HG02970 (cell line): ENCODE measurements around the gene WHRN.

ENCODE experiments used
- ATAC-seq: cut with Tn5 transposase; IDR thresholded peaks from one replicate; pipeline ENCODE4 v1.9.1; 2021; ENCODE audit warnings: mild to moderate bottlenecking, moderate library complexity, moderate number of reproducible peaks; ENCODE audit not compliant: unreplicated experiment, low FRiP score

WHRN gene

GRCh38 chr9:114370968-114371320, 134.3 kb downstream of the WHRN start:
- no peak for ATAC-seq

- no peak for ATAC-seq
Measured at GRCh38 chr9:114370251-114370967, 134.9 kb downstream of the WHRN start.

DNA sequence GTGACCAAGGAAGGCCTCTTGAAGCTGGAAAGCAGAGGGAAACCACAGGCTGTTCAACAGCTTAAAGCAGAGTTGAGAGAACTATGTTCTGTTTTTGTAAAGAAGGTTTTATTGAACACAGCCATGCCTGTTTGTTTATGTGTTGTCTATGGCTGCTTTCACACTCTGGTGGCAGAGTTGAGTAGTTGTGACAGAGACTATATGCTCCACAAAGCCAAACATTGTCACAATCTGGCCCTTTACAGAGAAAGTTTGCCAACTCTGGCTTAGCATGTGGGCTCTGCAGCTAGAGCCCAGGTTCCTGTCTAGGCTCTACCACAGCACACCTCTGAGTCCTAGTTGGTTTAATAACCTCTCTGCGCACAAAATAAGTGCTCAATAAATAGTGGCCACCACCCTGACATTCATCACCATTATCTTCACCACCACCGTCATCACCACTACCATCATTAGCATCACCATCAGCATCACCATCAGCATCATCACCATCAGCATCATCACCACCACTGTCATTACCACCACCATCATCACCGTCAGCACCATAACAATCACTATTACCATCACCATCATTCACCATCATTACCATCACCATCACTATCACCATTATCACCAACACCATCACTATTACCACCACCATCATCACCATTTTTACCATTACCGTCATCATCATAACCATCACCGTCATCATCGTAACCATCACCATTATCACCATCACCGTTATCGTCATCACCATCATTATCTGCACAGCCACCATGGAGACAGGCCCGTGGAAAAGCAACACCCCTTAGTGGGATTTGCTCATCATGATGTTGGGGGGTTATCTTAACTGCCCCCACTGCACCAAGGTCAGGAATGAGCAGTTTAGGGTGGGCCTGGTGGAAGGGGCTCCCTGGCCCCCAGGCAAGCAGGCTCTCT, 135.8 kb downstream of the WHRN start:
- ATAC-seq = no peak

DNA sequence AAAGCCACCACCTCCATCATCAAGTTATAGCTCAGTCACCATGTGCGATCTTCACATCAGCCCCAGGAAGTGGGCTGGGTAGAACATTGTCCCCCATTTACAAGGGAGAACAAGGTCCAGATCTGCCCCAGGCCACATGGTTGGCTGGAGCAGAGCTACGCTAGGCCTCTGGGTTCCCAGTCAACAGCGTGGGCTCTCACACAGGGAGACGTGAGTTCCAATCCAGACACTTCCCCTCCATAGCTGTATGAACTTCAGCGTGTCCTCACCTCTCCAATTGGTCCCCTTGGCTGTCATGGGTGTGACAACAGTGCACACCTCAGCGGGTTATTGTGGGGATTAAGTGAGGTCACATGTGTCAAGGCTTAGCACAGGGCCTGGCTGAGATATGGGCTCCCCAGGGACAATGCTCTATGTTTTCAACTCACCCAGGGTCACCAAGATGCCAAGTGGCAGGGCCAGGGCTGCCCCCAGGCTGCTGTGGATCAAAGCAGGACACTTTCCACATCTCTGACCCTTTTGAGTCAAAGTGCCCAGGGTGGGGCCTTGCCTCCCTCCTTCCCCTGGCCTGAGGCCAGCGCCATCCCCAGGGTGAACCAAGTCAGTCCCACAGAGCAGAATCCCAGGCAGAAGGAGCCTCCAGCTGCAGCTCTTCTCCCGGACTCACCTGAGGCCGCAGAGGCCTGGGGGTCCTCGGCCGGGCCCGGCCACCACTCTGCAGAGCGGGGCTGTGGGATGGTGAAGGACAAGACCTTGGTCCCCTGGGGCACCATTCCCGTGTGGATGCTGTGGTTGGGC, 137.3 kb downstream of the WHRN start:
- no peak for ATAC-seq

GRCh38 chr9:114367366-114367765, 137.9 kb downstream of the WHRN start:
- no peak for ATAC-seq

DNA sequence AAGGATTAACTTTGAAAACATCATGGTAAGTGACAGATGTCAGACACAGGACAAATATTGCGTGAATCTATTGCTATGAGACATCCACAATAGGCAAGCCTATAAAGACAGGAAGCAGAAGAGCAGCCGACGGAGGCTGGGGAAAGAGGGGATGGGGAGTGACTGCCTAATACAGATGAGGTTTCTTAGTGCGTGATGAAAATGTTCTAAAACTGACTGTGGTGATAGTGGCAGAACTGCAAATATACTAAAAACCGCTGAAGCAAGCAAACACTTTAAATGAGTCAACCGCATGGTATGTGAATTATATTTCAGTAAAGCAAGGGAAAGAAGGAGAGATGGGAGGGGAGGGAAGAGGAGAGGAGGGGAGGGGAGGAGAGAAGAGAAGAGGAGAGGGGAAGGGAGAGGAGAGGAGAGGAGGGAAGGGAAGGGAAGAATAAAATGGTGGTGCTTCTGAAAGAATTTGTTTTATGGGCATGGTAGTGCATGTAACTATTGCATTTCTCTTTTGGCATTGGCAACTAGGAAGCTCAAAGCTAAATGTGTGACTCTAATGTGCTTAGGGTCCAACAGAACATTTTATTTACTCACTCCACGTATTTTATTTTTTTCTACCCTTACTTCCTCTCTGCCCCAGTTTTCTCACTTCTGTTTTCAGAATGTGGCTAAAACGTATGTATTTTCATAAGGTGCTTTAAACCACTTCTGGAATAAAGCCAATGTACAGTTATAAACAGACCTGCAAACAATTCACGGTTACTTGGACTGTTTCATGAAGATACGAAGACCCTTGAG, 138.7 kb downstream of the WHRN start:
- no peak for ATAC-seq

- no peak for ATAC-seq
Measured at GRCh38 chr9:114365194-114365593, 140.1 kb downstream of the WHRN start.

GRCh38 chr9:114364134-114365041, 140.9 kb downstream of the WHRN start:
- no peak for ATAC-seq

DNA sequence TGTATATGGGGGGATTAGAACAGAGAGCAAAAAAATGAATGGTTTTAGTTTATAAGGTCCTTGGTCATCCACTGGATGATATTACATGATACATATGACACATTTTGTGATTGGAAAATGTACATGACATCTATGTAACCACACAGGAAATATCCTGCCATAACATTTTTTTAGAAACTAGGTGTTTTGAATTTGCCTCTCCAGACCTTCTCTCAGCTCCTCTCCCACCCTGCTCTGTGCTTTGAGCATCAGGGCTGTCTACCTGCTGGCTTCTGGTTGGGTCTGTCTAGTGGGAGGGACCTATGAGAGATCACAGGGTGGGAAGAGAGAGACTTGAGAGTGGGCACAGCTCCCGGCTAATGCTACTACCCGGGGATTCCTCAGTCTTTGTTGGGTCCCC, 141.8 kb downstream of the WHRN start:
- ATAC-seq = no peak

- no peak for ATAC-seq
Measured at GRCh38 chr9:114362394-114362793, 142.9 kb downstream of the WHRN start.

DNA sequence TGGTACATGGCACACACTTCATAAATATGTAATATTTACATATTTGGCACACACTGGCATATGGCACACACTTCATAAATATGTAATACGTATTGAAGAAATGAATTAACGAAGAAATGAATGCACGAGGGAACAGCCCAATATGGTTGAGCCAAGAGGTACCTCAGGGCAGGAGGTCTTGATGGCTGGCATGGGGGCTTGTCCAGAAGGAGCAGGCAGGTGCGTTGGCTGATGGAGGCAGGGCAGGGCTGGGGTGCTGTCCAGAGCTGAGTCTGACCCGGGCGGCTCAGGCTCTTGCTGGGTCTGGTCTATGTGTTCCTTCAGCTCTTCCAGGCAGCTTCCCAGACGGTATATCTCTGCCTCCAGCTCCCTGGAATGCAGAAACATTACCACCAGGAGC, 143.7 kb downstream of the WHRN start:
- no peak for ATAC-seq

- ATAC-seq = no peak
Measured at GRCh38 chr9:114359801-114360200, 145.5 kb downstream of the WHRN start.

GRCh38 chr9:114357911-114358328, 147.4 kb downstream of the WHRN start:
- no peak for ATAC-seq

- ATAC-seq = no peak
Measured at GRCh38 chr9:114357360-114357759, 147.9 kb downstream of the WHRN start.

DNA sequence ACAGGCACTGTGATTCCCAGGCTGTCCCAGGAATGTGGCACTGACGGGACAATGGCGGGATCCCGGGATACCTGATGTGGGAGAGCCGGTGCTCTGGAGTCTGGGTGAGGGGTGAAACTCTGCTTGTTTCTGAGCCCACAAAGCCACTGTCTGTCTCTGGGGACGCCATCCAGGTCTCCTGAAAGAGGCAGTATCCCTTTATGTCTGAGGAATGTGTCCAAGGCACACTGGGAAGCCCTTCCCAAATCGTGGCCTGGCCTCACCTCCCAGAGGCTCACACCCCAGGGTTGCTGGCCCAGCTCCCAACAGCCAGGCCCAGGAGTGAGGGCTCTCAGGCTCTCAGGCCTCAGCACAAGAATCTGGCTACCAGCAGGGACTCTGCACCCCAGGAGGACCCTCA, 148.5 kb downstream of the WHRN start:
- ATAC-seq = no peak

- ATAC-seq = no peak
Measured at GRCh38 chr9:114355821-114356220, 149.5 kb downstream of the WHRN start.
